Tibial nerve (tissue), 4 donors: ENCODE measurements around the gene RICTOR. TPM values are rescaled to one million over a fixed set of nuclear protein-coding genes. Genes with fewer than 3 reads are reported as not detected.
"Not testable (repeated sequence)": the region's sequence is repeated elsewhere in the genome, so short reads cannot be mapped to it uniquely, and the experiment has no call there.

Experiments
- DNase-seq, 2 donors: peaks; one replicate each; pipeline ENCODE4 v3.0.0-alpha.2; 2019; ENCODE audit warnings: low spot score in 2 of 2
- H3K27ac ChIP-seq, 4 donors: fragments of 200-600 bp; sonication (generic) in 3 of 4; one replicate each; pipeline ENCODE4 v1.5.1; 2017 to 2019; ENCODE audit warnings: mild to moderate bottlenecking in 1 of 4
- H3K27me3 ChIP-seq, 2 donors: fragments of 200-600 bp; sonication (generic) in 1 of 2; one replicate each; pipeline versions ENCODE4 v1.5.1 to v1.6.0; 2017 to 2019
- H3K36me3 ChIP-seq, 3 donors: fragments of 200-600 bp; sonication (generic); one replicate each; pipeline ENCODE4 v1.5.1; 2018 to 2019
- H3K4me1 ChIP-seq, 4 donors: fragments of 200-600 bp; sonication (generic) in 3 of 4; one replicate each; pipeline ENCODE4 v1.5.1; 2017 to 2019
- H3K4me3 ChIP-seq, 4 donors: fragments of 200-600 bp; sonication (generic) in 3 of 4; one replicate each; pipeline ENCODE4 v1.5.1; 2017 to 2019; ENCODE audit warnings: mild to moderate bottlenecking in 1 of 4, moderate library complexity in 1 of 4
- H3K9me3 ChIP-seq, 4 donors: fragments of 200-600 bp; sonication (generic) in 3 of 4; one replicate each; pipeline ENCODE4 v1.5.1; 2017 to 2019
- EP300 ChIP-seq, 2 donors: sonication (generic); formaldehyde crosslinking; IDR thresholded peaks; one replicate each; pipeline ENCODE4 v1.6.1; 2017; ENCODE audit warnings: antibody characterized with exemption in 2 of 2, mild to moderate bottlenecking in 1 of 2
- POLR2A ChIP-seq, 2 donors: fragments of 450-650 bp; IDR thresholded peaks; one replicate each; pipeline ENCODE4 v1.6.1; 2017; ENCODE audit warnings: antibody characterized with exemption in 2 of 2, mild to moderate bottlenecking in 2 of 2, moderate library complexity in 2 of 2
- WGBS, 2 donors: methylation state at CpG; one replicate each; pipeline ENCODE4 v1.1.5; 2018; 5-methylcytosine and 5-hydroxymethylcytosine counted together
- total RNA-seq, 4 donors: library from RNA; depleted of rRNA; stranded (reverse); fragments of >200 nt; gene quantifications; one replicate each; pipeline ENCODE4 v1.1.0, GENCODE V29; 2016
- TF ChIP-seq, protein P1 (sequence below), 5 experiments: fragments of 200-600 bp in 3 of 5; fragments of 450-650 bp in 2 of 5; sonication (generic) in 3 of 5; IDR thresholded peaks; one replicate each; pipeline ENCODE4 v1.5.1; 2016 to 2019; ENCODE audit warnings: antibody characterized with exemption in 5 of 5, mild to moderate bottlenecking in 3 of 5, moderate library complexity in 2 of 5

Gene RICTOR
- total RNA-seq, 4 donors from 2014 or later: 33.9 to 59.0 (median 44.3) TPM

DNA sequence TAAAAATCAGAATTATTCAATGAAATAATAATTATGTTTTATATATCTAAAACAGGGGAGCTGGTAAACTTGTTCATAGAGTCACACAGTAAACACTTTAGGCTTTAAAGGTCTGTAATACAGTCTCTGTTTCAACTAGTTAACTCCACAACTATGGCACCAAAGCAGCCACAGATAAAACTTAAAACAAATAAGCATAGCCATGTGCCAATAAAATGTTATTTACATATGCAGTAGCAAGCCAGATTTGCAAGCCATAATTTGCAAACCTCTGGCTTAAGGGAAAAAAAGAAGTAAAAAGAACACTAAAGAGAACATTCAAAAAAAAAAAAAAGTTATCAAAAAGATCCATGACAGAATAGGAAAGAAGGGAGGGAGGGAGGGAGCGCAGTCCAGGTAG lies 24.9 kb downstream of the RICTOR start:
- no peaks in the 10 kb centered on the region for H3K9me3 ChIP-seq
- WGBS, 2 donors: 94 to 98% methylated on average over 1 of the region's 1 CpG

DNA sequence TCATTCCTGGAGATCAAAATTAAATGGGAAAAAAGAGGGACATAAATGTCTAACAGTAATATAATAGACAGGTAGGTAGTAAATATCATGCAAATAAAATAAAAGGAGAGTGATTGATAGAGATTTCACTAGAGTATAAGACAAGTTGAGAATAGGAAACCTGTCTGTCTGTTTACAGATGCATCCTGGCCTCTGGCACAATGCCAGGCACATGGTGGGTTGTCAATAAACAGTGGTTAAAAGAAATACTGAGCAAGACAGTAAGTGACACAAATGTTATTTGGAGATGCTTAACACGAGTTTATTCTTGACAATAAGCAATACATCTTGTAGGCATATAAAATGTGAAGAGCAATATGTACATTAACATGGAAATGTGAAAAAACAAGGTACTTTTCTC lies 33.3 kb downstream of the RICTOR start:
- 66 to 83% methylated on average over 1 of the region's 1 CpG for WGBS, 2 donors

More for the DNA sequence above, 24.9 kb downstream of the RICTOR start:
- Histone ChIP-seq H3K27ac (no peak overlapping the region), H3K36me3 (no peaks in the 10 kb centered on the region), H3K27me3 (no peaks in the 10 kb centered on the region), H3K4me3 (no peak overlapping the region), H3K4me1 (peaks cover 0 to 9% (median 0%) of the 10 kb centered on the region in 4 donors)
- TF ChIP-seq POLR2A (IDR thresholded peaks at IDR 0.05) (no peak), EP300 (IDR thresholded peaks at IDR 0.05) (no peak)
- TF ChIP-seq, protein P1, sequence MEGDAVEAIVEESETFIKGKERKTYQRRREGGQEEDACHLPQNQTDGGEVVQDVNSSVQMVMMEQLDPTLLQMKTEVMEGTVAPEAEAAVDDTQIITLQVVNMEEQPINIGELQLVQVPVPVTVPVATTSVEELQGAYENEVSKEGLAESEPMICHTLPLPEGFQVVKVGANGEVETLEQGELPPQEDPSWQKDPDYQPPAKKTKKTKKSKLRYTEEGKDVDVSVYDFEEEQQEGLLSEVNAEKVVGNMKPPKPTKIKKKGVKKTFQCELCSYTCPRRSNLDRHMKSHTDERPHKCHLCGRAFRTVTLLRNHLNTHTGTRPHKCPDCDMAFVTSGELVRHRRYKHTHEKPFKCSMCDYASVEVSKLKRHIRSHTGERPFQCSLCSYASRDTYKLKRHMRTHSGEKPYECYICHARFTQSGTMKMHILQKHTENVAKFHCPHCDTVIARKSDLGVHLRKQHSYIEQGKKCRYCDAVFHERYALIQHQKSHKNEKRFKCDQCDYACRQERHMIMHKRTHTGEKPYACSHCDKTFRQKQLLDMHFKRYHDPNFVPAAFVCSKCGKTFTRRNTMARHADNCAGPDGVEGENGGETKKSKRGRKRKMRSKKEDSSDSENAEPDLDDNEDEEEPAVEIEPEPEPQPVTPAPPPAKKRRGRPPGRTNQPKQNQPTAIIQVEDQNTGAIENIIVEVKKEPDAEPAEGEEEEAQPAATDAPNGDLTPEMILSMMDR (IDR thresholded peaks at IDR 0.05): no peak
- DNase-seq: no peak

DNA sequence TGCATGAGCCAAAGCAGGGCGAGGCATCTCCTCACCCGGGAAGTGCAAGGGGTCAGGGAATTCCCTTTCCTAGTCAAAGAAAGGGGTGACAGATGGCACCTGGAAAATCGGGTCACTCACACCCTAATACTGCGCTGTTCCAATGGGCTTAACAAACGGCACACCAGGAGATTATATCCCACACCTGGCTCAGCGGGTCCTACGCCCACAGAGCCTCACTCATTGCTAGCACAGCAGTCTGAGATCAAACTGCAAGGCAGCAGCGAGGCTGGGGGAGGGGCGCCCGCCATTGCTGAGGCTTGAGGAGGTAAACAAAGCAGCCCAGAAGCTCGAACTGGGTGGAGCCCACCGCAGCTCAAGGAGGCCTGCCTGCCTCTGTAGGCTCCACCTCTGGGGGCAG lies 39.7 kb downstream of the RICTOR start:
- H3K27me3 ChIP-seq, DNase-seq, H3K9me3 ChIP-seq, H3K4me1 ChIP-seq, H3K4me3 ChIP-seq, H3K27ac ChIP-seq, H3K36me3 ChIP-seq: not testable (repeated sequence)
- 87 to 95% methylated on average over 12 of the region's 12 CpGs for WGBS, 2 donors

More for the DNA sequence above, 33.3 kb downstream of the RICTOR start:
- TF ChIP-seq EP300 (IDR thresholded peaks at IDR 0.05) (no peak), POLR2A (IDR thresholded peaks at IDR 0.05) (no peak)
- DNase-seq: no peak
- Histone ChIP-seq H3K36me3 (no peaks in the 10 kb centered on the region), H3K4me1 (peaks cover 0 to 14% (median 2%) of the 10 kb centered on the region in 4 donors), H3K27ac (no peak overlapping the region), H3K9me3 (no peaks in the 10 kb centered on the region), H3K27me3 (no peaks in the 10 kb centered on the region), H3K4me3 (no peak overlapping the region)

DNA sequence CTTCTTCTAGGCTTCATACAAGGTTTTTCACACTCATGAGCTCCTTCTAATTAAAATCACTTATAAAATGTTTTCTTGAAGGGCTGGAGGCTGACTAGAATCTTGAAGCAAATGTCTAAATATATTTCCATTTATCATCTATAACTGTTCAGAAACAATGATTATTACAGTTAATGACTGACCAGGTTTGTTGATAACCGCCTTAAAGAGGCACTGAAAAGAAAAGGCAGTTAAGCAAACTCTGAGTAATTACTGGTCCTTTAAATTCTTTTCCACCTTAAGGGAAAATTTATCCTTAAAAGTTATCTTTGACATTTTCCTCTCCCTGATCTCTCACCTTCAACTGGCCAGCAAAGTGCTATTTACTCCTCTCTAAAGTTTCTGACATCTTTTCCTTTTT lies 43.2 kb downstream of the RICTOR start:
- peaks cover 0 to 8% (median 3%) of the 10 kb centered on the region in 4 donors for H3K4me1 ChIP-seq

DNA sequence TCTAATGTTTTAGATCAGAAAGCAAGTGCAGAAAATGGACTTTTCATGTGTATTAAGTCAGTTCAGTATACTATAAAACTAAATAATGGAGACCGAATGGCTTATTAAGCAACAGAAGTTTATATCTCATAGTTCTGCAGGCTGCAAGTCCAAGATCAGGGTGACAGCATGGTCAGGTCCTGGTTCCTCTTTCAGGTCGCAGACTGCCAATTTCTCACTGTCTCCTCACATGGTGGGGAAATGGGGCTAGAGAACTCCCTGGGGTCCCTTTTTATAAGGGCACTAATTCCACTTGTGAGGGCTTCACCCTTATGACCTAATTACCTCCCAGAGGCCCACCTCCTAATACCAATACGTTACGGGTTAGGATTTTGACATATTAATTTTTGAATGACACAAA lies 48.7 kb downstream of the RICTOR start:
- no peak for DNase-seq
- no peaks in the 10 kb centered on the region for H3K27me3 ChIP-seq
- no peak overlapping the region for H3K4me3 ChIP-seq
- H3K36me3 ChIP-seq: peaks cover 0 to 15% (median 0%) of the 10 kb centered on the region in 3 donors
- H3K9me3 ChIP-seq: peaks cover 0 to 11% (median 0%) of the 10 kb centered on the region in 4 donors
- WGBS, 2 donors: 82 to 85% methylated on average over 4 of the region's 4 CpGs
- TF ChIP-seq POLR2A (IDR thresholded peaks at IDR 0.05) (no peak), EP300 (IDR thresholded peaks at IDR 0.05) (no peak)
- TF ChIP-seq, protein P1 (IDR thresholded peaks at IDR 0.05): no peak
- peaks cover 0 to 24% (median 5%) of the 10 kb centered on the region in 4 donors for H3K4me1 ChIP-seq
- no peak overlapping the region for H3K27ac ChIP-seq

More for the DNA sequence above, 43.2 kb downstream of the RICTOR start:
- Histone ChIP-seq H3K9me3 (peaks cover 0 to 20% (median 0%) of the 10 kb centered on the region in 4 donors), H3K36me3 (peaks cover 0 to 17% (median 0%) of the 10 kb centered on the region in 3 donors), H3K4me3 (no peak overlapping the region), H3K27ac (no peak overlapping the region), H3K27me3 (no peaks in the 10 kb centered on the region)
- 96 to 97% methylated on average over 1 of the region's 1 CpG for WGBS, 2 donors
- no peak for DNase-seq
- TF ChIP-seq EP300 (IDR thresholded peaks at IDR 0.05) (no peak), POLR2A (IDR thresholded peaks at IDR 0.05) (no peak)
- TF ChIP-seq, protein P1 (IDR thresholded peaks at IDR 0.05): no peak

DNA sequence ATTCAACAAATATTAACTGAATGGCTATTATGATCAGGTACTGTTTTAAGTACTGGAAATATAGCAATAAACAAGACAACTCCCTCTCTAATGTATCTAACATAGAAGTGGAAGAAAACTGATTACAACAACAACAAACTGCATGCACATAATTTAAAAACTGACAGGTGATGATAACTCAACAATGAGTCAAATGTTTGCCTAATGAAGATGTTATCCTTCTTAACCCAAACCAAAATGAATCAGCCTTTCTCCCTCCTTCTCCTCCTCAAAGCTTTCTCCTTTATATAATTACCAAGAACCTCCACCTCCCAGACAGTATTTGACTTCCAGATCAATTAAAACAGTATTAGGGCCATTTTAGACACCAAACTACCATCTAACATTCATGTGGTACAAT lies 49.3 kb downstream of the RICTOR start:
- Histone ChIP-seq H3K9me3 (peaks cover 0 to 11% (median 0%) of the 10 kb centered on the region in 4 donors), H3K4me3 (no peak overlapping the region), H3K27ac (no peak overlapping the region), H3K4me1 (peaks cover 0 to 24% (median 5%) of the 10 kb centered on the region in 4 donors), H3K36me3 (peaks cover 0 to 21% (median 0%) of the 10 kb centered on the region in 3 donors), H3K27me3 (no peaks in the 10 kb centered on the region)
- no peak for TF ChIP-seq EP300 (IDR thresholded peaks at IDR 0.05)
- TF ChIP-seq, protein P1 (IDR thresholded peaks at IDR 0.05): no peak
- no peak for TF ChIP-seq POLR2A (IDR thresholded peaks at IDR 0.05)
- DNase-seq: no peak
